Measurements from ENCODE around the gene ZNF629. TPM values are rescaled to one million over a fixed set of nuclear protein-coding genes. Genes with fewer than 3 reads are reported as not detected.

ZNF629 gene
- polyA plus RNA-seq, 3 donors: 0.27 to 2.0 (median 0.73) TPM

DNA sequence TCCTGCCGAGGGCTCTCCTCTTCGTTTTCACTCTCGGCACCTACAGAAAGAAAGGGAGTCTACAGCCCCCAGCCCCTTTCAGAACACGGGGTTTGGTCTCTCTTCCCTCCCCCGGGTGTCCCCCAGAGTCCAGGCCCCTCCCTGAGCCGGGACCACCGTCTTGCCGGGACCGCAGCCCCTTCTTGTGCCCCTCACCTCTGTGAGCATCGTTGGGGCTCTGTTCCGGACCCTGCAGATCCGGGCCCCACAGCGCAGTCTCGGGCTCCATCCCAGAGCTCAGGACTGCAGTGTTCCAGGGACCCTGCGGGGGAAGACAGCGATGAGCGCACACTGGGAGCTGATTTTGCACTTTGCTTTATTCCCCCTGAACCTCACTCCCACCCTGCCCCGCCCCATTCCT, 2.8 kb downstream of the ZNF629 start:
- Mint-ChIP-seq H3K4me1 (peaks cover 48% of the 10 kb centered on the region), H3K9me3 (peaks cover 0 to 2% (median 0%) of the 10 kb centered on the region in 7 donors), H3K4me3 (no peak overlapping the region), H3K27ac (no peak overlapping the region), H3K36me3 (peaks cover 16 to 31% of the 10 kb centered on the region in 2 donors), H3K27me3 (ENCODE audit: low read depth in 3 of 3) (peaks cover 2 to 6% (median 4%) of the 10 kb centered on the region in 3 donors)
- no peak overlapping the region for H2AFZ ChIP-seq (ENCODE audit: insufficient read depth, low read depth, low read length, poor library complexity, severe bottlenecking)
- no peak for DNase-seq
- no peak overlapping the region for H3K4me2 ChIP-seq (replicated peaks; ENCODE audit: extremely low read depth, low read length, poor library complexity, severe bottlenecking)
- peaks cover 31 to 37% of the 10 kb centered on the region in 2 donors for H3K4me1 ChIP-seq (ENCODE audit: control insufficient read depth in 1 of 2, insufficient read depth in 2 of 2, low read length in 2 of 2)
- H3K4me3 ChIP-seq (replicated peaks in 1 of 3; ENCODE audit: low read depth in 2 of 3, low read length in 3 of 3): no peak overlapping the region
- 95% methylated on average over 16 of the region's 18 CpGs for WGBS (ENCODE audit: insufficient coverage)
- H3K27me3 ChIP-seq (ENCODE audit: control insufficient read depth in 2 of 2, insufficient read depth in 2 of 2, low read length in 2 of 2): no peaks in the 10 kb centered on the region
- TF ChIP-seq, protein P1, sequence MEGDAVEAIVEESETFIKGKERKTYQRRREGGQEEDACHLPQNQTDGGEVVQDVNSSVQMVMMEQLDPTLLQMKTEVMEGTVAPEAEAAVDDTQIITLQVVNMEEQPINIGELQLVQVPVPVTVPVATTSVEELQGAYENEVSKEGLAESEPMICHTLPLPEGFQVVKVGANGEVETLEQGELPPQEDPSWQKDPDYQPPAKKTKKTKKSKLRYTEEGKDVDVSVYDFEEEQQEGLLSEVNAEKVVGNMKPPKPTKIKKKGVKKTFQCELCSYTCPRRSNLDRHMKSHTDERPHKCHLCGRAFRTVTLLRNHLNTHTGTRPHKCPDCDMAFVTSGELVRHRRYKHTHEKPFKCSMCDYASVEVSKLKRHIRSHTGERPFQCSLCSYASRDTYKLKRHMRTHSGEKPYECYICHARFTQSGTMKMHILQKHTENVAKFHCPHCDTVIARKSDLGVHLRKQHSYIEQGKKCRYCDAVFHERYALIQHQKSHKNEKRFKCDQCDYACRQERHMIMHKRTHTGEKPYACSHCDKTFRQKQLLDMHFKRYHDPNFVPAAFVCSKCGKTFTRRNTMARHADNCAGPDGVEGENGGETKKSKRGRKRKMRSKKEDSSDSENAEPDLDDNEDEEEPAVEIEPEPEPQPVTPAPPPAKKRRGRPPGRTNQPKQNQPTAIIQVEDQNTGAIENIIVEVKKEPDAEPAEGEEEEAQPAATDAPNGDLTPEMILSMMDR (IDR thresholded peaks at IDR 0.05): no peak
- no peaks in the 10 kb centered on the region for H3K9me3 ChIP-seq (replicated peaks in 1 of 2; ENCODE audit: control insufficient read depth in 1 of 2, insufficient read depth in 1 of 2, low read length in 2 of 2)
- no peak overlapping the region for H3K9ac ChIP-seq (ENCODE audit: insufficient read depth, low read length, poor library complexity, severe bottlenecking)
- peaks cover 19 to 25% of the 10 kb centered on the region in 2 donors for H3K36me3 ChIP-seq (replicated peaks in 1 of 2; ENCODE audit: control insufficient read depth in 1 of 2, insufficient read depth in 2 of 2, low read length in 2 of 2)
- intact Hi-C loops (cut with micrococcal nuclease): no loop called here
- H3K27ac ChIP-seq (ENCODE audit: low read depth in 1 of 2, low read length in 2 of 2): no peak overlapping the region
- no peaks in the 10 kb centered on the region for H4K20me1 ChIP-seq (ENCODE audit: insufficient read depth, low read length)
- peaks cover 24% of the 10 kb centered on the region for H3K79me2 ChIP-seq (ENCODE audit: insufficient read depth, low read length)

DNA sequence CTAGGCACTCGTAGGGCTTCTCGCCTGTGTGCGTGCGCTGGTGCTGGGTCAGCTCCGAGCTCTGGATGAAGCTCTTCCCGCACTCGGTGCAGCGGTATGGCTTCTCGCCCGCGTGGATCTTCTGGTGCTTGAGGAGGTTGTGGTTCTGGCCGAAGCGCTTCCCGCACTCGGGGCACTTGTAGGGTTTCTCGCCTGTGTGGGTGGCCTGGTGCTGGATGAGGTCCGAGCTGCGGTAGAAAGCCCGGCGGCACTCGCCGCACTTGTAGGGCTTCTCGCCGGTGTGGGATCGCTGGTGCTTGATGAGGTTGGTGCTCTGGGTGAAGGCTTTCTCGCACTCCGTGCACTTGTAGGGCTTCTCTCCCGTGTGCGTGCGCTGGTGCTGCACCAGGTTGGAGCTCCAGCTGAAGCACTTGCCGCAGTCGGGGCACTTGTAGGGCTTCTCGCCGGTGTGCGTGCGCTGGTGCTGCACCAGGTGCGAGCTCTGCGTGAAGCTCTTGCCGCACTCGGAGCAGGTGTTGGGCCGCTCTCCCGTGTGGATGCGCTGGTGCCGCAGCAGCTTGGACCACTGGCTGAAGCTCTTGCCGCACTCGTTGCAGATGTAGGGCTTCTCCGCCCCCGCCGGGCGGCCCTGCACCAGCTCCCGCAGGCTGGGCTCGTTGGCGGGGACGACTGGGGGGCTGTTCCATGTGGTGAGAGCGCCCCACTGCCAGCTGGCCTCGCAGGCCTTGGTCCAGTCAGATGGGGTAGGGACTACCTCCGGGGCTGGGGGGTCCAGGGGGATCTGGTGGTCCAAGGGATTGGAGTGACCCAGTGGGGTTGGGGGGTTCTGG, 3.5 kb downstream of the ZNF629 start:
- H3K27ac ChIP-seq (ENCODE audit: low read depth in 1 of 2, low read length in 2 of 2): no peak overlapping the region
- H3K27me3 ChIP-seq (ENCODE audit: control insufficient read depth in 2 of 2, insufficient read depth in 2 of 2, low read length in 2 of 2): no peaks in the 10 kb centered on the region
- Mint-ChIP-seq H3K9me3 (peaks cover 0 to 2% (median 0%) of the 10 kb centered on the region in 7 donors), H3K4me3 (no peak overlapping the region), H3K36me3 (peaks cover 16 to 31% of the 10 kb centered on the region in 2 donors), H3K4me1 (peaks cover 53% of the 10 kb centered on the region), H3K27me3 (ENCODE audit: low read depth in 3 of 3) (peaks cover 3 to 6% (median 4%) of the 10 kb centered on the region in 3 donors), H3K27ac (peak overlapping the region in 1 of 7 donors; percentile 64)
- H4K20me1 ChIP-seq (ENCODE audit: insufficient read depth, low read length): no peaks in the 10 kb centered on the region
- H3K36me3 ChIP-seq (replicated peaks in 1 of 2; ENCODE audit: control insufficient read depth in 1 of 2, insufficient read depth in 2 of 2, low read length in 2 of 2): peaks cover 19 to 25% of the 10 kb centered on the region in 2 donors
- no peak overlapping the region for H3K9ac ChIP-seq (ENCODE audit: insufficient read depth, low read length, poor library complexity, severe bottlenecking)
- H3K9me3 ChIP-seq (replicated peaks in 1 of 2; ENCODE audit: control insufficient read depth in 1 of 2, insufficient read depth in 1 of 2, low read length in 2 of 2): no peaks in the 10 kb centered on the region
- no peak overlapping the region for H3K4me3 ChIP-seq (replicated peaks in 1 of 3; ENCODE audit: low read depth in 2 of 3, low read length in 3 of 3)
- DNase-seq: no peak
- peaks cover 31 to 37% of the 10 kb centered on the region in 2 donors for H3K4me1 ChIP-seq (ENCODE audit: control insufficient read depth in 1 of 2, insufficient read depth in 2 of 2, low read length in 2 of 2)
- peaks cover 24% of the 10 kb centered on the region for H3K79me2 ChIP-seq (ENCODE audit: insufficient read depth, low read length)
- 97% methylated on average over 53 of the region's 57 CpGs for WGBS (ENCODE audit: insufficient coverage)
- TF ChIP-seq, protein P1 (IDR thresholded peaks at IDR 0.05): no peak
- intact Hi-C loops (cut with micrococcal nuclease): no loop called here
- no peak overlapping the region for H2AFZ ChIP-seq (ENCODE audit: insufficient read depth, low read depth, low read length, poor library complexity, severe bottlenecking)
- H3K4me2 ChIP-seq (replicated peaks; ENCODE audit: extremely low read depth, low read length, poor library complexity, severe bottlenecking): no peak overlapping the region
